Cerebellar nuclear complex (tissue), 1 donor: ENCODE measurements around the gene SIX5.

Experiments used
- DNase-seq, 2 experiments: peaks; one replicate each; lab custom pipeline; 2025; lab: John Stamatoyannopoulos, UW

Gene SIX5

GRCh38 chr19:45792470-45793177 lies 23.6 kb upstream of the SIX5 start, which contains the start of gene DMWD:
Gene DMWD (minus strand): TSS chr19:45792845. CDS start chr19:45792756, 89 bp downstream.
- peak; percentile 79 to 97 for DNase-seq

GRCh38 chr19:45791744-45792469 lies 22.9 kb upstream of the SIX5 start:
- DNase-seq, result no peak

GRCh38 chr19:45790942-45791341 lies 21.9 kb upstream of the SIX5 start:
- DNase-seq, result no peak

GRCh38 chr19:45789035-45789786 lies 20.2 kb upstream of the SIX5 start:
- DNase-seq, result no peak

- no peak for DNase-seq
Measured at GRCh38 chr19:45786533-45786894, 17.5 kb upstream of the SIX5 start.

- DNase-seq, result no peak
Measured at GRCh38 chr19:45785781-45786532, 16.9 kb upstream of the SIX5 start.

GRCh38 chr19:45785097-45785496 lies 16.0 kb upstream of the SIX5 start:
- no peak for DNase-seq

- DNase-seq, result no peak
Measured at GRCh38 chr19:45784096-45784495, 15.0 kb upstream of the SIX5 start.

- no peak for DNase-seq
Measured at GRCh38 chr19:45782820-45783785, 14.1 kb upstream of the SIX5 start.

- DNase-seq, result no peak
Measured at GRCh38 chr19:45782162-45782691, 13.2 kb upstream of the SIX5 start, which contains the start of gene DMPK. Gene DMPK (minus strand): TSS chr19:45782490. CDS start chr19:45782352, 138 bp downstream.

GRCh38 chr19:45781214-45782161 lies 12.4 kb upstream of the SIX5 start:
- no peak for DNase-seq

- DNase-seq, result no peak
Measured at GRCh38 chr19:45780448-45781213, 11.6 kb upstream of the SIX5 start.

GRCh38 chr19:45780146-45780447 lies 11.0 kb upstream of the SIX5 start:
- no peak for DNase-seq

- DNase-seq, result no peak
Measured at GRCh38 chr19:45779231-45780145, 10.4 kb upstream of the SIX5 start.

- DNase-seq, result no peak
Measured at GRCh38 chr19:45778010-45778661, 9.1 kb upstream of the SIX5 start.

- DNase-seq, result no peak
Measured at GRCh38 chr19:45777395-45777961, 8.4 kb upstream of the SIX5 start.

GRCh38 chr19:45774765-45775164 lies 5.7 kb upstream of the SIX5 start:
- DNase-seq, result no peak
